IPS-18a (cell line): ENCODE measurements around the gene MGAT4B.
"Not testable (repeated sequence)": the region's sequence is repeated elsewhere in the genome, so short reads cannot be mapped to it uniquely, and the experiment has no call there.

Experiments
- H3K27ac ChIP-seq: one replicate; pipeline ENCODE4 v1.5.1; 2013; ENCODE audit warnings: low read length
- H3K27me3 ChIP-seq: one replicate; pipeline ENCODE4 v1.6.1; 2013; ENCODE audit warnings: mild to moderate bottlenecking, low read length; ENCODE audit not compliant: control insufficient read depth, insufficient read depth
- H3K36me3 ChIP-seq: one replicate; pipeline ENCODE4 v1.6.1; 2013; ENCODE audit warnings: low read depth, low read length; ENCODE audit not compliant: control insufficient read depth
- H3K4me1 ChIP-seq: one replicate; pipeline ENCODE4 v1.6.1; 2013; ENCODE audit warnings: low read depth, low read length; ENCODE audit not compliant: control insufficient read depth
- H3K4me3 ChIP-seq: one replicate; pipeline ENCODE4 v1.5.1; 2013; ENCODE audit warnings: low read length
- H3K9ac ChIP-seq: one replicate; pipeline ENCODE4 v1.6.1; 2013; ENCODE audit warnings: mild to moderate bottlenecking, low read length, moderate library complexity
- H3K9me3 ChIP-seq: one replicate; pipeline ENCODE4 v1.6.1; 2013; ENCODE audit warnings: low read depth, low read length; ENCODE audit not compliant: control insufficient read depth

The MGAT4B gene

DNA sequence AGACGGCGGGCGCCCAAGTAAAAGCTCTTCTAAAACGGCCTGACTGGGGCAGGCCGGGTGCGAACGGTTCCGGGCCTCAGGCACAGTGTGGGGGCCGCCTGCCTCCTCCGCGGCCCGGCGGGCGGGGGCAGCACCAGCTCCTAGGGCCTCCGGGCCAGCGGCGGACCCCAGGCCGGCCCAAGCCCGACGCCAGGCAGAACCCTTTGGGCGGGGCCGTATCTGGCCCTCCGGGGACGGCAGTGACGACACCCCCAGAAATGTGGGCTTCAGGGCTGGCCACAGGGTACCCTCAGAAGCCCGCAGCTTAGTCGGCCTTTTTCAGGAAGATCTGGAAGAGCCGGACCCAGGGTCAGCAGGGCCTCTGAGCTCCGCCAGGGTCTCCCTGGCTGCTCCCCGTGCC lies 8.9 kb downstream of the MGAT4B start:
- Histone ChIP-seq H3K9ac (no peak overlapping the region), H3K27ac (no peak overlapping the region), H3K27me3 (no peaks in the 10 kb centered on the region), H3K4me1 (peaks cover 9% of the 10 kb centered on the region), H3K4me3 (no peak overlapping the region), H3K36me3 (peaks cover 14% of the 10 kb centered on the region), H3K9me3 (no peaks in the 10 kb centered on the region)

DNA sequence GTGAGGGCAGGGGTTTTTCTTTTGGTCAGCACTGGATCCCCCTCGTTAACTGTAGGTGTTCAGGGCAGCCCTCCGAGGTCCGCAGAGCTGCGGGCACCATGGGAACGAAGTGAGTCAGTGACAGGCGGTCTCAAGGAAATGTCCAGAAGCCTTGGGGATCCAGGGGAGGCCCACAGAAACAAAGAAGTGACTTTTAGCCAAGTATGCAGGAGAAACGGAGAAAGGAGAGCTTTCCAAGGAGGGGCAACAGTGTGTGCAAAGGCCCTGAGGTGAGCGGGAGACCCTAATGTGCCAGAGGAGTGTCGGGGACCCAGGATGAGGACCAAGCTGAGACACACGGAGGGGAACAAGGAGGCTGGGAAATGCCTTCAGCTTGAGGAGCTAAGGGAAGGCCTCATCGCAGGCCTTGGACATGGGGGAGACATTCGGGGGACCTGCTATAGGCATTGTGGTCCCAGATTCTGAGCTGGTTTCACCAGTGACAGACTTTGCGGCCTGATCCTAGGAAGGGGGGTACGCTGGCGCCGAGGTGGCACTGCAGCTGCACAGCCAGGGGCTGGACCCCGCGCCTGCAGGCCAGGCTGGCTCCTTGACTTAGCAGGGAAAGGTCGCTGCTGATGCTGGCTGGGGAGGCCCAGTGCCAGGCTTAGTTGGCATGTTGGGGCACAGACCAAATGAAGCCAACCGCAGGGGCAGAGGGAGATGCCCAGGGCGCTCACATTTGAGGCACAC lies 9.6 kb downstream of the MGAT4B start:
- no peak overlapping the region for H3K27ac ChIP-seq

DNA sequence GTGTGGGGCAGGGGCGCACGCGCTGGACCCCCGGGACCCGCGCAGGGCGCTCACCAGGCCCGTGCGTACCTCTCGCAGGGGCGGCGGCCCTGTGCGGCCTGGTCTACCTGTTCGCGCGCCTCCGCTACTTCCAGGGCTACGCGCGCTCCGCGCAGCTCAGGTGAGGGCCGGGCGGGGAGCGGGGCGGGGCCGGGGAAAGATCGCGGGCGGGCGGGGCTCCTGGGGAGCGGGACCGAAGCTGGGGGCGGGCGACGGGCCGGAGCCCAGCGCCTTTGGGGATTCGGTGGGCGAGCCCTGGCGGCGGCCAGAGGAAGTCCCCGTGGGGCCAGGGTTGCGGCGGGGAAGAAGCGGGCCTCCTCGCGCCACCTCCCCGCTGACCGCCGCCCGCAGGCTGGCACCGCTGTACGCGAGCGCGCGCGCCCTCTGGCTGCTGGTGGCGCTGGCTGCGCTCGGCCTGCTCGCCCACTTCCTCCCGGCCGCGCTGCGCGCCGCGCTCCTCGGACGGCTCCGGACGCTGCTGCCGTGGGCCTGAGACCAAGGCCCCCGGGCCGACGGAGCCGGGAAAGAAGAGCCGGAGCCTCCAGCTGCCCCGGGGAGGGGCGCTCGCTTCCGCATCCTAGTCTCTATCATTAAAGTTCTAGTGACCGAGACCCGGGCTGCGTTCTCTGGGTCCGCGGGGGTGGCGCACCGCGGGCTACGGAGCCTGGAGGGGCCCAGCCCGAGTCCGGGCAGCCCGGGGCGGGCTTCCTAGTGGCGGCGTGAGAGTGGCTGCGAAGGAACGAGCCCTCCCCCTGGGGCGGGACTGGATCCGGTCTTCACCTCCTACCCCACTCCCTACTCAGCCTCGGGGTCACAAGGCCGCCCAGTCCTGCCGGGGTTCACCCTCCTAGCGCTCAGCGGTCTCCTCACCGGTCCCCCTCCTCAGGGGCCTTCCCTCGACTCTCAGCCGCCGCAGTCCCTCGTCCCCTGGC lies 10.5 kb downstream of the MGAT4B start:
- H3K27ac ChIP-seq = no peak overlapping the region
- no peaks in the 10 kb centered on the region for H3K4me1 ChIP-seq
- H3K9ac ChIP-seq = peak overlapping the region; percentile 56
- H3K27me3 ChIP-seq = no peaks in the 10 kb centered on the region
- H3K36me3 ChIP-seq = peaks cover 14% of the 10 kb centered on the region
- no peaks in the 10 kb centered on the region for H3K9me3 ChIP-seq
- peak overlapping the region; percentile 70 for H3K4me3 ChIP-seq

More for the DNA sequence above, 9.6 kb downstream of the MGAT4B start:
- Histone ChIP-seq H3K36me3 (peaks cover 14% of the 10 kb centered on the region), H3K4me1 (peaks cover 2% of the 10 kb centered on the region), H3K4me3 (peak overlapping the region; percentile 70), H3K27me3 (no peaks in the 10 kb centered on the region), H3K9me3 (no peaks in the 10 kb centered on the region), H3K9ac (peak overlapping the region; percentile 56)

DNA sequence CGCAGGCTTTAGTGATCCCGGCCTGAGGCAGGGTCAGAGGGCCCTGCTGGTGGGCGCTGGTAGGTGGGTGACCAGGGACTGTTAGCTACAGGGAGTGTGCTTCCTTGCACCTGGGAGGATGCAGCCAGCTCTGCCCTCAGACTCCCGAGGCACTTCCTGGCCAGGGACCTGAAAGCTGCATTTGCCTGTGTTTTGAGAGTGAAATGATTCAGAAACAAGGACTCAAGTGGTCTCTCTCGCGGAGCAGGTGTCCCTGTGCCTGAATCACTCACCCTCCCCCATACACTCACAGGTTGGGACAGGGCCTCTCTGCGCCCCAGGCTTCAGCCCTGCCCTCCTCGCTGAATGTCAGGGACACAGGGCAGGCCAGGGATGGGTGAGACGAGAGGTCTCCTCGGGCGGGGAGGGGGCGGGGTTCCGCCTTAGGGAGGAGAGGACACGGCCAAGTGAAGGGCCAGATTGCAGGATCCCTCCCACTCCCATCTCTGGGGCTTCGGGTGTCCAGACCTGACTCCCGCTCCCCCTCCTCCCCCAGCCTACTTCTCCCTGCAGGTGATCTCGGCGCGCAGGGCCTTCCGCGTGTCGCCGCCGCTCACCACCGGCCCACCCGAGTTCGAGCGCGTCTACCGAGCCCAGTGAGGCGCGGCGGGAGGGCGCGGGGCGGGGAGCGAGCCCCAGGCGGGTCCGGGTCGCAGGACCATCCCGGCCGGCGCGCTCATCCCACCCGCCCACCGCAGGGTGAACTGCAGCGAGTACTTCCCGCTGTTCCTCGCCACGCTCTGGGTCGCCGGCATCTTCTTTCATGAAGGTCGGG lies 11.4 kb downstream of the MGAT4B start:
- Histone ChIP-seq H3K27ac (no peak overlapping the region), H3K9me3 (no peaks in the 10 kb centered on the region), H3K4me1 (no peaks in the 10 kb centered on the region), H3K9ac (peak overlapping the region; percentile 36), H3K27me3 (no peaks in the 10 kb centered on the region), H3K36me3 (peaks cover 12% of the 10 kb centered on the region), H3K4me3 (peak overlapping the region; percentile 70)

DNA sequence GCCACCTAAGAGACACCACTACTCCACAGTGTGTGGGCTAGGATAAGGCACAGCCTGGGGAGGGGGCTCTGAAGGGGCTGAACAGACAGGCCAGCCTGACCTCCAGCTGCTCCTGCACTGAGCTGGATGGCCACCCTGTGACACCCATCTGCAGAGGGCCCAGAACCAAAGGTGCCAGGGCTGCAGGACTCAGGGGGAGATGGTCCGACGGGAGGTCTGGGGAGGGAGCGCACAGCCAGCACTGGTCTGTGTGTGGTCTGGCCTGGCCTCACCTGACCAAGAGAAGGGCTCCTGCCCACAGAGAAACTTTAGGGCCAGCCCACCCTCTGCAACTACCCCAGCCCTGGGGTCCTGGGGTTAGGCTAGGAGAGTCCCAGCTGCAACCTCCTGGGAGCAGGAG lies 12.1 kb downstream of the MGAT4B start:
- Histone ChIP-seq H3K4me1 (no peaks in the 10 kb centered on the region), H3K9ac (no peak overlapping the region), H3K27me3 (no peaks in the 10 kb centered on the region), H3K9me3 (no peaks in the 10 kb centered on the region), H3K27ac (no peak overlapping the region), H3K4me3 (peak overlapping the region; percentile 70), H3K36me3 (peaks cover 5% of the 10 kb centered on the region)

DNA sequence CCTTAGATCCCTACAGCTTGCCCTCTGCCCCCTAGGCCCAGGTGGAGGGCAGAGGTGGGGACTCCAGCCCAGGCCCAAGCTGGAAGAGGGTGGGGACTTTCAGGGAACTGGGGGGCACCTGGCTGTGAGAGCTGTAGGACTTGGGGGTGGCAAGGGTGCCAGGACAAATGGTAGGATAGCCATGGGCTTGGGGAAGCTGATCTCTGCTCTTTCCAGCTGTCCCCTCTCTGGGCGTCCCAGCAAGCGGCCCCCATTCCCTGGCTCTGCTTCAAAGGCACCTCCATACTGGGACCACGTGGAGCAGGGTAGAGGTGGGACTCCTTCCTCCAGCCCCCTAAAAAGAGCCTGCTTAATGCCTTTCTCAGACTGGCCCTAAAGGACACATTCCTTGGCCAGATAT lies 12.5 kb downstream of the MGAT4B start:
- no peaks in the 10 kb centered on the region for H3K4me1 ChIP-seq
- no peaks in the 10 kb centered on the region for H3K9me3 ChIP-seq
- H3K27ac ChIP-seq = no peak overlapping the region
- H3K27me3 ChIP-seq = no peaks in the 10 kb centered on the region
- peaks cover 4% of the 10 kb centered on the region for H3K36me3 ChIP-seq
- no peak overlapping the region for H3K9ac ChIP-seq
- no peak overlapping the region for H3K4me3 ChIP-seq

DNA sequence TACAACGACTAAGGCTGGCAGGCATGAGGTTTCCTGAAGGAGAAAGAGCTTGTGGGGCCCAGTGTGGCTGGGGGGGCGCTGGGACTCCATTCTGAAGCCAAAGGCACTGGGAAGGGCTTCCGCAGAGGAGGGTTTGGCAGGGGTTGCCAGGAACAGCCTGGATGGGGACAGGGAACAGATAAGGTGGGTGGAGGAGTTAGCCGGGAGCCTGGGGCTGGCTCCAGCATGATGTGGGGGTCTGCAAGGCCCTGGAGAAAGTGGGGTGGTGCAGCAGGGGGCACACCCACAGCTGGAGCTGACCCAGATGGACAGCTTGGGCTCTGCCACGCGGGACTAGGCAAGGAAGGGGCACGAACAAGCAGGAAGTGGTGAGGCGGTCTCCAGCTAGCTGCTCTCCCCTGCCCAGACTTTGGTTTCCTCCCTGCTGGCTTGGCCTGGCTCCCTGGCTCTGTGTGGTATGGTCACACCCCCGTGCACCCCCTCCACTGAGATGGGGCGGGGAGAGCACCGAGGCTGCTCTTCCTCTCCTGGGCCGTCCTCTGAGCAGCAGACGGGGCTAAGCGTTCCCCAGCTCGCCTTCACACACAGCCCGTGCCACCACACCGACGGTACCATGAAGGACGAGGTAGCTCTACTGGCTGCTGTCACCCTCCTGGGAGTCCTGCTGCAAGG lies 13.1 kb downstream of the MGAT4B start, which contains the start of gene LTC4S:
Gene LTC4S (plus strand): TSS at position 519 of the 672 bp plus-strand sequence. CDS start 95 bp downstream, at position 614.
- H3K4me1 ChIP-seq = no peaks in the 10 kb centered on the region
- H3K27ac ChIP-seq = no peak within 1 kb of the TSS
- H3K9ac ChIP-seq = no peak within 1 kb of the TSS
- H3K9me3 ChIP-seq = no peaks in the 10 kb centered on the region
- H3K4me3 ChIP-seq = peak within 1 kb of the TSS; percentile 70
- peaks cover 4% of the 10 kb centered on the region for H3K36me3 ChIP-seq
- no peaks in the 10 kb centered on the region for H3K27me3 ChIP-seq

DNA sequence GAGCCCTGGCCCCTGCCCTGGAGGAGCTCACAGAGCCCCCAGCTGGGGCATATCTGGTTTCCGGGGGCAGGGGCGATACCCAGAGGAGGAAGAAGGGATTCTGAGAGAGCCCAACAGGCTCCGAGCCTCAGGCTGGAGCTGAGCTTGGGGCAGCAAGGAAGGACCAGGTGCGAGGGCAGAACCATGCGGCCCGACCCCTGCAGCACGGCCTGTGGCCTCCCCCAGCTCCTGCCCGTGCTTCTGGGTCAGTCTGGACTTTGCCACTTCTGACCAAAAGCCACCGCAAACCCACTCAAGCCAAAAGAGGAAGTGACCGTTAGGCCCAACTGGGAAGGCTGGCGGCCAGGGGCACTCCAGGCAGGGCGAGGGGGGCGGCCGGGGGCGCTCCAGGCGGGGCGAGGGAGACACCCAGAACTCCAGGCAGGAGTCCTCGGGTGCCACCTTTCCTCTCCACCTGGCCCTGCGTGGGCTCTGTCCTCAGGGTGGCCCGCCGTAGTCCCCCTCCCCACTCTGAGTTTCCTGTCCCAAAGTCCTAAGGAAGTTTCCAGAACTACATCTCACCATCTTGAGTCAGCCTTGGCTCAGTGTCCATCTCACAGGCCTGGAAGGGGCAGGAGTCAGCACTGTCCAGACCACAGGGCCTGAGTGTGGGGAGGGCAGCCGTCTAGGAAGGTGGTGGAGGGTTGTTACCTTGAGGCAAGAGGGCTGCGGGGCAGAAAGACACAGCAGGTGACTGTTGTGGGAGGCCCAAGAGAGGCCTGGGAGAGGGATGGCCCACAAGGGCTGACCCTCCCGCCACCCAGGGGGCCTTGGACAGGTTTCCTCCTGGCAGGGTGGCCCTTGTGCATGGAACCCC lies 13.8 kb downstream of the MGAT4B start:
- Histone ChIP-seq H3K27ac (no peak overlapping the region), H3K9ac (no peak overlapping the region), H3K4me1 (no peaks in the 10 kb centered on the region), H3K4me3 (no peak overlapping the region), H3K36me3 (no peaks in the 10 kb centered on the region), H3K27me3 (no peaks in the 10 kb centered on the region), H3K9me3 (no peaks in the 10 kb centered on the region)

DNA sequence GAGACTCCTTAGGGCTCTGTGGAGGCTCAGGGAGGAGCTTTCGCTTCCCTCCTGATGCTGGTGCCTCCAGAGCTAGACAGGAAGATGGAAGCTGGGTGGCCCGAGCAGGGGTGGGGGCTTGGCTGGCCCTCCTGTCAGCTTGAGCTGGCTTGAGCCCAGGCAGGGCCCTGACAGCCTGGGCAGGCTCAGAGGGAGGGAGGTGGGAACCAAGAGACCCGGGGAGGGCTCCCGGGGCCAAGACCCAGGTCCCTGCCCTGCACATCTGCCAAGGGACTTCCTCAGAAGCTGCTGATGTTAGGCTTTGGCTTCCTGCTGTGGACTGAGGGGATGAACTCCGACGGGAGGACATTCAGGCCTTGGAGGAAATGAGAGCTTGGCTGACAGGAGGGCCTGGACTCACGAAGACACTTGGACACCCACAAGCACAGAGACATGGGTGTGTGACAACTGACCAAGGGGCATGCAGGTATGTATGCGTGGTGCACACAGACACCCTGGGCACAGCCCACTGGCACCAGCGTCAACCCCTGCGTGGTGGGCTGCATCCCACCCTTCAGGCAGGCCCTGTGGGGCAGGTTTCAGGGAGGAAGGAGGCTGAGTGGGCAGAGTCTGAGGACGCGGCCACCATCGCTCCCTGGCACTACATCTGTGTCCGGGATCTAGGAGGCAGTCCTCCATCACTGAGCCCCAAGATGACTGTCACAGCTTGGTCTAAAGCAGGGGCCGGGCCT lies 14.6 kb downstream of the MGAT4B start:
- H3K9ac ChIP-seq = no peak overlapping the region
- H3K4me1 ChIP-seq = no peaks in the 10 kb centered on the region
- H3K9me3 ChIP-seq = no peaks in the 10 kb centered on the region
- H3K27ac ChIP-seq = no peak overlapping the region
- H3K36me3 ChIP-seq = no peaks in the 10 kb centered on the region
- H3K4me3 ChIP-seq = no peak overlapping the region
- no peaks in the 10 kb centered on the region for H3K27me3 ChIP-seq

DNA sequence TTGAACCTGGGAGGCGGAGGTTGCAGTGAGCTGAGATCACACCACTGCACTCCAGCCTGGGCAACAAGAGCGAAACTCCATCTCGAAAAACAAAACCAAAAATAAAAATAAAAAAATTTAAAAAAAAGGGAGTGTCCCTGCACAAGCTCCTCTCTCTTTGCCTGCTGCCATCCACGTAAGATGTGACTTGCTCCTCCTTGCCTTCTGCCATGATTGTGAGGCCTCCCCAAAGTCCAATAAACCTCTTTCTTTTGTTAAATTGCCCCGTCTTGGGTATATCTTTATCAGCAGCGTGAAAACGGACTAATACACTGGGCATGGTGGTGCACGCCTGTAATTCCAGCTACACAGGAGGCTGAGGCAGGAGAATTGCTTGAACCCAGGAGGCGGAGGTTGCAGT lies 17.4 kb downstream of the MGAT4B start:
- H3K36me3 ChIP-seq, H3K4me3 ChIP-seq, H3K4me1 ChIP-seq, H3K9me3 ChIP-seq, H3K27me3 ChIP-seq, H3K9ac ChIP-seq, H3K27ac ChIP-seq: not testable (repeated sequence)
